Kidney glomerular epithelial cell (primary cell): Measurements from ENCODE around the gene GNAO1.
"Not testable (repeated sequence)": the region's sequence is repeated elsewhere in the genome, so short reads cannot be mapped to it uniquely, and the experiment has no call there.

ENCODE experiments used
- DNase-seq: peaks from one replicate; lab custom pipeline; 2025; lab: John Stamatoyannopoulos, UW

The GNAO1 gene

DNA sequence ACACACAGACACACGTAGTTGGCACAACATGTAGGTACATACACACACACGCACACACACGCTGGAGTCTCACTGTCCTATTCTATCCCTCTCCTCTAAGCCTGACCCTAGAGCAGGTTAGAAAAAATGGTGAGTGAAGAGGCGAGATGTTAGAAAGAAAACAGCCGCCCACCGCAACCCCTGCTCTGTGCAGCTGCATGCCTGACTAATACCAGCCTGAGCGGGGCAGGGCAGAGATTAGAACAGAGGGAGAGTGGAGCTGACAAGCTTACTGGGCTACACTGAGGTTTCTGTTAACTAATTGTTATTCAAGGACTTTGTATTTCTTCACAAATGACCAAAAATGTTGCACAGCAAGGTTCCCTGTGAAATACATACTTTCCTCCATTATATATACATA, 174.3 kb downstream of the GNAO1 start:
- DNase-seq: no peak

DNA sequence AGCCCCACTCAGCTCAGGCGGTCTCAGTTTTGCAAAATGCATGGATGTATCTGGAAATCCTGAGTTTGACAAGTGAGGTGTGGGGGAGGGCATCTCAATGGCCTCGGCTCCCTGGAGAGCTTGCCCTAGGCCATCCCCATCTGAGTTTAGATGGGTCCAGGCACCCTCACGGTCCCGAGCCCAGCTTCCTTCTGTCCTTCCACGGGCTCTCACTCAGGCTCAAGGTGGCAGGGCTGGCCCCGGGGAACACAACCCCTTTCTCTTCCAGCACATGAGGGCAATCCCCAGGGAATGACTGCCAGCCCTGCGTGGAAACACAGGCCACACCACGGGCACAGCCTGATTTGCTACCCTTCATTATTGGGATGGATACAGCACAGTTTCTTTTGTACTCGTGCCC, 175.7 kb downstream of the GNAO1 start:
- DNase-seq: no peak

DNA sequence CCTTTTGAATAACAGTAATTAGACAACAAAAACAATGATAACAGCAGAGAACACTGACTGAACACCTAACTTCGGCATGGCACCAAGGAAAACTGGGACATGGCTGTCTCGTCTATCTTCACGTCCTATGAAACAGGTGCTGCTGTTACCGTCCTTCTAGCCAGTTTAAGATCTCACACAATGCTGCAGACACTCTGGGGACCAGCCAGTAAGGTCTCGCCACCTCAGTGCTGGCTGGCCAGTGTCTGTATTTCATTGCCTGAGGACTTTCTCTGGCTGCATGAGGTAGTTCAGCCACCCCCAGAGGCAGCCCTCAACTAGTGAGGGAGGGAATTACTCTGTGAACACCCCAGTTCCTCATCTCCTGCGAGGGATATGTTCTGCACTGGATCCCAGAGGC, 176.5 kb downstream of the GNAO1 start:
- no peak for DNase-seq

DNA sequence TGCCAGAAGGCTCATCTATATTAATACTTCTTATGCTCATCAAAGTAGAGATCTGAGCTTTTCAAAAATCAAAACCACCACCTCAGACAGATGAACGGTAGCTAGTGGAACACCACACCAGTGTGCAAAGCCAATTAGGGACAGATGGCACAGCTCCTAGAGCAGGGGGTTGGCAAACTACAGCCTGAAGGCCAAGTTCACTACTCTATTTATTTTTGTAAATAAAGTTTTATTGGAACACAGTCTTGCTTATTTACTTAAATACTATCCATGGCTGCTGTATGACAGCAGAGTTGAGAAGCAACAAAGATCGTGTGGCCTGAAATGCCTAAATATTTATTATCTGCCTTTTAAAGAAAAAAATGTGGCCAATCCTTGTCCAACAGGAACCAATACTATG, 177.3 kb downstream of the GNAO1 start:
- DNase-seq: no peak

DNA sequence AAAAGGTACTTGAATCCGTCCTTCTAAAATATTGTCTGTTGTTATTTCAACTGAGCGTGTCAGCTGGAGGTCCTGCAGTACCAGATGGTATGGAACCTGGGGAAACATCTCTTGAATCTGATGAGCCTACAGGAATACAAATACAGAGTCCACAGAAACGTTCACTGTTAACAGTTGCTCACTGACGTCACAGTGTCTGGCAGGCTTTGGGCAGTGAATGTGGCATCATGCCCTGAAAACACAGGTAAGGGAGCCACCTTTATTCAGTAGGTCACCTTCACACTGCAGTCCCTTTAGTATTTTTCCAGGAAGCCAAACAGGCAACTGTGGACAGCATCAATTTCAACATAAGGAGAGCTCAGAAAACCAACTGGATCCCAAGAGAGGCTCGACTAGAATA, 177.9 kb downstream of the GNAO1 start:
- DNase-seq: no peak

DNA sequence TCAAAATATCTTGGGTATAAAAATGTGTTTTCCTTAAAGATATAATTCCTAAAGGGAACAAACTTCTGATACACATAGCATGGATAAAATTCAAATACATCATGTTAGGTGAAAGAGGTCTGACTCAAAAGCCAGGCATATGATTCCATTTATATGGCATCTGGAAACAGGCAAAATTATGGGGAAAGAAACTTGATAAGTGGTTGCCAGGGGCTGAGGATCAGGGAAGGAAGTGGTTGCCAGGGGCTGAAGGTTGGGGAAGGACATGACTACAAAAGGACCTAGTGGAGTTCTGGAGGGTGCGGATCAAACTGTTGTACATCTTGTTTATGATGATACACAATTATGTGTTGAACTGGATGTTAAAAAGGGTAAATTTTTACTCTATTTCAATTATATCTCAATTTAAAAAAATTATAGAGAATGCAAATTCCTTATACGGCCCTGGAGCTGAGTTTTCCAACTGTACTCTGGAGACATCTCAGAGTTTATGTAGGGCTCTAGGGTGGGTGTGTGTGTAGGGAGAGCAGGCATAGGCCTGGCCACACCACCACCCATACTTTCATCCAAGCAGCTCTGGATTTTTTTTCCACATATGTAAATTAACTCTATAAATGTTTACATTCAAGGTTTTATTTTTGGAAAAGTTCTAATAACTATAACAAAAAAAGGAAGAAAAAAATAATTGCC, 179.0 kb downstream of the GNAO1 start:
- DNase-seq: no peak

DNA sequence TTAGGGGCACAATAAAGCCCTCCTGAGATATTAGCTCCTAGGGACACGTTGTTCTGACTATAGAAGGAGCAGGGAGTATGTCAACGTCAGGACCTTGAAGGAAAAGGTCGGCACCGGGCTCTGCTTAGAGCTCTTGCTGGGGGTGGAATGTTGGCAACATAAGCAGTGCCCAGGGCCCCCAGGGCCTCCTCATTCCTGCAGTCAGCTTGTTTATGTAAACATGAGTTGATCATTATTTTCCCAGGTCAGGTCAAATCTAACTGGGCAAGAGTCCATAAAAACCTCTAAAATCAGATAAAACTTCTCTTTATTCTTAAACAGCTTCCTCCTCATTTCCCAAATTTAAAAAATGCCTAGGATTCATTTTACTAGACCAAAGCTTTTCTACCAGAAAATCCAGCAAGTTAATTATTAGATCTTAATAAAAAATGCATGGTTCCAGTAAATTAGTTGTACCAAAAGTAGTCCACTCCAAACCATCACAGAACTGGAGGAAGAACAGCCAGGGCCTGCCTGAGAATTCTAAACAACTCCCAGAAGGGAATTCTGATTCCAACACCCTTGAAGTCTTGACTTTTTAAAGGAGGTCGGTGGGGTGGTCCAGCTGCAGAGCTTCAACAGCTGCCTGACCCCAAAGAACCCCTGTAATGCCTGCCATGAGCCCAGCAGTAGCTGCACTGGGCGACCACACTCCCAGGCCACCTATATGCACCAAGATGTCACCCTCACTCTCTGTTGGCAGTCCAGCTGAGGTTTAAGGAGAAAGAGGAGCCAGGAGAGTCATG, 179.8 kb downstream of the GNAO1 start:
- no peak for DNase-seq

DNA sequence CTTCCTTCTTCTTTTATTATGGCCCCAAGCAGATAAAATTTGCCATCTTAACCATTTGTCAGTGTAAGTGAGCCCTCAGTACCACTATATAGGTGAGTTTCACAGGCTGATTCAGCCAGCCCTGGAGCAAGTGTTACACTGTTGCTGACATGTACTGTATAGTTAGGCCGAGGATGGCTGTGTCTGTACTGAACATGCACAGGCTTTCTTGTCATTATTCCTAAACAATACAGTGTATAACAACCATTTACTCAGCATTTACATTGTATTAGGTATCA, 180.3 kb downstream of the GNAO1 start:
- no peak for DNase-seq

DNA sequence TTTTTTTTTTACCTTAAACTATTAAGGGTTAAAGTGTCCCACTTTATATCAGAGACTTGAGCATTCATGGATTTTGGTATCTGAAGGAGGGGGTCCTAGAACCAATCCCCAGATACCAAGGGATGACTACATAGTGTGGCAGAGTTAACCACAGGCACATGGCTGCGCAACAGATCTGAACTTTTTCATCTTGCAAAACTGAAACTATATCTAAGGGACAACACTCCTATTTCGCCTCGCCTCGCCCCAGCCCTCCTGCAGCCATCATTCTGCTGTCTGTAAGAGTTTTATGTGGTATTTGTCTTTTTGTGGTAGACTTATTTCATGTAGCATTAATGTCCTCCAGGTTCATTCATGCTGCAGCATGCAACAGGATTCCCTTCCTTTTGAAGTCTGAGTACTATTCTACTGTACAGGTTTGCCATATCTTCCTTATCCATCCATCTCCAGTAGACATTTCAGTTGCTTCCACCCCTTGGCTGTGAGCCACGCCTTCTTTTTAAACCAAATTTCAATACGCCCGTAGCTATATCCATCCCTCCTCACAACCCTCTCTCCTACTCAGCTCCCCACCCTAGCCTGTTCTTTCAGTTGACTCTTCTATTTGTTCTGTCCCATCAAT, 180.8 kb downstream of the GNAO1 start:
- DNase-seq: no peak

DNA sequence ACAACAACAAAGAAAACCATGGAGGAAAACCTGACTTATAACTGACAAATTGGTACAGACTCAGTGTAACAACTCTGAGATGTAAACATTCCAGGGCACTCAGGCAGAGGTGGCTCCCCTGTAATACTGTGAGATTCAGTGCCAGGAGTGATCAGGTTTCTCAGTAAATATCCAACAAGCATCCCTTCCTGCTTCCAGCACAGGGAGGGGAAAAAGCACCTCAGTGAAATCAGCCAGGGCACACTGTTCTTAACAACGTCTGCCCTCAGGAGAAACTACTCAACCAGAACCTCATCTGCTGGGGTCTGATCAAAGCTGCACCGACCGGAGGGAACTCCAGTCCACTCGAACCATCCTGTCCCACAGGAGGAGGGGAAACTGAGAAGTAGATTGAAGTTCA, 181.7 kb downstream of the GNAO1 start:
- DNase-seq: no peak

DNA sequence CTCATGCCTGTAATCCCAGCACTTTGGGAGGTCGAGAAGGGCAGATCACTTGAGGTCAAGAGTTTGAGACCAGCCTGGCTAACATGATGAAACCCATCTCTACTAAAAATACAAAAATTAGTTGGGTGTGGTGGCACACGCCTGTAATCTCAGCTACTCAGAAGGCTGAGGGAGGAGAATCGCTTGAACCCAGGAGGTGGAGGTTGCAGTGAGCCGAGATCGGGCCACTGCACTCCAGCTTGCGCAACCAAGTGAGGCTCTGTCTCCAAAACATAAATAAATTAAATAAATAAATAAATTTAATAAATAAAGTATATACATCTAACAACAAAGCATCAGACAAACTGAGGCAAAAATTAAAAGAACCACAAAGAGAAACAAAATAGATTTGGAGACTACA, 184.5 kb downstream of the GNAO1 start:
- DNase-seq: not testable (repeated sequence)

DNA sequence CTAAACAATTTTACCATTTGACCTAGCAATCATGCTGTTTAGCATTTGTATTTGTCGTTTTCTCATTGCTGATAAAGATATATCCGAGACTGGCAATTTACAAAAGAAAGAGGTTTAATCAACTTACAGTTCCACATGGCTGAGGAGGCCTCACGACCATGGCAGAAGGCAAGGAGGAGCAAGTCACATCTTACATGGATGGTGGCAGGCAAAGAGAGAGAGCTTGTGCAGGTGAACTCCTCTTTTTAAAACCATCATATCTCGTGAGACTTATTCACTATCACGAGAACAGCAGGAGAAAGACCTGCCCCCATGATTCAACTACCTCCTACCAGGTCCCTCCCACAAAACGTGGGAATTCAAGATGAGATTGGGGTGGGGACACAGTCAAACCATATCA, 187.8 kb downstream of the GNAO1 start:
- DNase-seq: not testable (repeated sequence)

DNA sequence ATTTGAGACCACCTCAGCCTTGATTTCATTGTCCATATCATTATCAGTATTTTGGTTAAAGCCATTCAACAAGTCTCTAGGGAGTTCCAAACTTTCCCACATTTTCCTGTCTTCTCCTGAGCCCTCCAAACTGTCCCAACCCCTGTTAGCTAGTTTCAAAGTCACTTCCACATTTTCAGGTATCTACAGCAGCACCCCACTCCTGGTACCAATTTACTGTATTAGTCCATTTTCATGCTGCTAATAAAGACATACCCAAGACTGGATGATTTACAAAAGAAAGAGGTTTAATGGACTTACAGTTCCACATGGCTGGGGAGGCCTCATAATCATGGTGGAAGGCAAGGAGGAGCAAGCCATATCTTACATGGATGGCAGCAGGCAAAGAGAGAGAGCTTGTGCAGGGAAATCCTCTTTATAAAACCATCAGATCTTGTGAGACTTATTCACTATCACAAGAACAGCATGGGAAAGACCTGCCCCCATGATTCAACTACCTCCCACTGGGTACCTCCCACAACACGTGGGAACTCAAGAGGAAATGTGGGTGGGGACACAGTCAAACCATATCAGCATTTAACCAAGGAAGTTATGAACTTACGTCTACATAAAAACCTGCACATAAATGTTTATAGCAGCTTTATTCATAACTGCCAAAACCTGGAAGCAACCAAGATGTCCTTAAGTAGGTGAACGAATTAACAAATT, 189.6 kb downstream of the GNAO1 start:
- DNase-seq: not testable (repeated sequence)

DNA sequence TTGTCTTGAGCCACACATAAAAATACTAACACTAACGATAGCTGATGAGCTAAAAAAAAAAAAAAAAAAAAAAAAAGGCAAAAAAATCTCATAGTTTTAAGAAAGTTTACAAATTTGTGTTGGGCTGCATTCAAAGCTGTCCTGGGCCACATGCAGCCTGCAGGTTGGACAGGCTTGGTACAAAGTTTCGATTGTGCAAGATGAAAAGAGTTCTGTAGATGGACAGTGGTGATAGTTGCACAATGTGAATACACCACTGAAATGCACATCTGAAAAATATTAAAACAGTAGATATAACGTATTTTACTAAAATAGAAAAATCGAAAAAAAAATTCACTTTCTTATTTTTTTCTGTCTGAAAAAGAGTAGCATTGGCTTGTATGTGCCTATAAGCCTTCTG, 191.2 kb downstream of the GNAO1 start:
- no peak for DNase-seq

DNA sequence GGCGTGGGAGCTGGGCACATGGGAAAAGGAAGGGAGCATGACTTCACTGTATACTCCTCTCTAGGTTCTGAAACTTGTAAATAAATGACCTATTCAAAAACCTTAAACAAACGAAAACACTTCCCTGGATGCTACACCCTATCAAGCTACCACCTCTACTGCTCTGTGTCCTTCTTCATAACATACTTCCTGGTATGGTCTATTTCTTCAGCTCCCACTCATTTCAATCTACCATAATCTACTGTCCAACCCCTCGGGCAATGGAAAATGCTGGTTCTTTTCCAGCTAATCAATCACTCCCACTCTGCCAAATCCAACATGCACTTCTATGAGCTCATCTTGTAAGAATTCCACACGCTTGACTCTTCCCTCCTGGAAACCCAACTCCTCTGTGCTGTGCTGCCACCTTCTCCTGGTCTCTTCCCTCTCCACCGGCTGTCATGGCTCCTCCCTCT, 191.6 kb downstream of the GNAO1 start:
- DNase-seq: peak; percentile 87

DNA sequence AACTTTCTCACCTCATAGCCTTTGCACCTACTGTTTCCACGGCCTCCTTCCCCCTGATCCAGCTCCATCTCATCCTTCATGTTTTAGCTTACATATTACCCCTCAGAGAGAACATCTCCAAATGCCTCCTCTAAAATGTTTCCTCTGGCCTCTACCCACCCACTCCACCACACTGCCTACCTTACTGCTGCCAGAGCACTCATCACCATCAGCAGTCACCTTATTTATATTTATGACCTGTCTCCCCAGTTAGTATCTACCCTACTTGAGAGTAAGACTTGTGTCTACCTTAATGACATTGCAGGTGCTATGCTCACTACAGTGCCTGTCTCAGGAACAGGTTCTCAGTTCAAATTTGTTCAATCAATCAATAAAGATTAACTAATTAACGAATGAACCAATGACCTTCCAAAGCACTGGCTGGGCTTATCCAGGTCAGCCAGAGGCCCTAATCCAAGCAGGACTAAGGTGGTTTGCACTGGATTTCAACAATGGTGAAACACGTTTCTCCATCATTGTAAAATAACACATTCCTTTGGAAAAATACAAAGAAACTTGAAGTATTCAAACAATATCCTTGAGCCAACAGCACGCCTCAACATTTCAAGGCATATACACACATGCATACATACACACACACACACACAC, 192.9 kb downstream of the GNAO1 start:
- no peak for DNase-seq

DNA sequence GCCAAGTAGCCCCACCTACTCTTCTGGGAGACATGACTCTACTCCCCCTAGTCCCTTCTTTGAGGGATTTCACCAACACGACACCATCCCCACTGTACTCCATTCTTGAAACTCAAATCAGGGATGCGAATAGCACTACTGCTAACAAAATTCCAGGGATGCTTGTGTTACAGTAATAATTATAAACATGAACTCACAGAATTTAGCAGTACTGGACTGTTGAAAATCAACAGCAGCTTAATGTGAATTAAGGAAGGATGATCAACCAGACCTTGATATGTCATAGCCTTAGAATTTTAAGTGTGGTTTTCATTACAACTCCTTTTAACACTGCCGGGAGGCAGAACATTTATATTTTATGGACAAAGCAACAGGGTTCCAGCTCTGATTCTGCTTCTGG, 196.1 kb downstream of the GNAO1 start:
- DNase-seq: no peak

DNA sequence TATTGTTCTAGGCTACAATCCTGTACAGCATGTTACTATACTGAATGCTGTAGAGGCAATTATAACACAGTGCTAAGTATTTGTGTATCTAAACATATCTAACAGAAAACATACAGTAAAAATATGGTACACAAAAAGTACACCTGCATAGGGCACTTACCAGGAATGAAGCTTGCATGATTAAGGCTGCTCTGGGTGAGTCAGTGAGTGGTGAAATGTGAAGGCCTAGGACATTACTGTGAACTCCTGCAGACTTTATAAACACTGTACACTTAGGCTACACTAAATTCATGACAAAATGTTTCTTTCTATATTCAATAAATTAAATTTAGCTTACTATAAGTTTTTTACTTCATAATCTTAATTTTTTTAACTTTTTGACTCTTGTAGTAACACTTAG, 196.9 kb downstream of the GNAO1 start:
- no peak for DNase-seq

DNA sequence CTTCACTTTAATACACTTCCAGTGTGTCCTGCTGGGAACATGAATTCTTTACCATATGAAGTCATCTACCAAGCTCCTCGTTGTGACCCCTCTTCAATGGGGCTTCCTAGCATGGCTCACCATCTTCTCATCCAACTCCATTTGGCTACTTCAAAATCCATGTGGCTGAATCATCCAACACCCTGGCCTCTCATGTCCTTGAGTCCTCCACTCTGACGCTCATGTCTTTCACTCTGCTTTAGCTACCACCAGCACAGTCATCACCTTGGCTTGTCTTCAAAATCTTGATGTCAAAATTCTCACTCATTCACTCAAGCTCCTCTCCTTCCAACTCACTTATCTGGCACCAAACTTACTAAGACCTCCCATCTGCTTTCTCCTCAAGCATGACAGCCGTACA, 198.3 kb downstream of the GNAO1 start:
- DNase-seq: no peak

DNA sequence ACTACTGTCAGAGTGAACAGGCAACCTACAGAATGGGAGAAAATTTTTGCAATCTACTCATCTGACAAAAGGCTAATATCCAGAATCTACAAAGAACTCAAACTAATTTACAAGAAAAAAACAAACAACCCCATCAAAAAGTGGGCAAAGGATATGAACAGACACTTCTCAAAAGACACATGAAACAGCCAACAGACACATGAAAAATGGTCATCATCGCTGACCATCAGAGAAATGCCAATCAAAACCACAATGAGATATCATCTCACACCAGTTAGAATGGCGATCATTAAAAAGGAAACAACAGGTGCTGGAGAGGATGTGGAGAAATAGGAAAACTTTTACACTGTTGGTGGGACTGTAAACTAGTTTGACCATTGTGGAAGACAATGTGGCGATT, 205.4 kb downstream of the GNAO1 start:
- not testable (repeated sequence) for DNase-seq

DNA sequence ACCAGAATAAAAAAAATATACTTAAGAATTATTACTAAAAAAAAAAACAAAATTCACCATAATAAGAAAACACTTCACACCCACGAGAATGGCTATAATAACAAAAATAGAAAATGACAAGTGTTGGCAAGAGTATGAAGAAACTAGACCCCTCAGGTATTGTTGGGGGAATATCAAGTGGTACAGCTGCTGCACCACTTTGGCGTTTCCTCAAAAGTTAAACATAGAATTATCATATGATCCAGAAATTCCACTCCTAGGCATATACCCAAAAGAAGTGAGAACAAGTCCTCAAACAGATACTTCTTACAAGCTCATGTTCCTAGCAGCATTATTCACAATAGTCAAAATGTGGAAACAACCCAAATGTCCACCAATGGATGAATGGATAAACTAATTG, 207.8 kb downstream of the GNAO1 start:
- DNase-seq: no peak

DNA sequence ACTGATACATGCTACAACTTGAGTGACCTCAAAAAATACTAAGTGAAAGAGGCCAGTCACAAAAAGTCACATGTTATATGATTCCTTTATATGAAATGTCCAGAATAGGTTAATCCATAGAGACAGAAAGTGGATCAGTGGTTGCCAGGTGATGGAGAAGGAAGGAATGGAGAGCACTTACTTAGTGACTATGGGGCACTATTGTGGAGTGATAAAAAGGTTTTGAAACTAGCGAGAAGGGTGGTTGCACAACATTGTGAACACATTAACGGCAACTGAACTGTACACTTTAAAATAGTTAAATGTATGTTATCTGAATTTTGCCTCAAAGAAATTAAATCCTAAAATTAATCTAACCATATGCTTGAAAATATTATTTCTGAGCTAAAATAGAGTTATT, 208.2 kb downstream of the GNAO1 start:
- no peak for DNase-seq
